ENCODE data around the gene ZNF345.

ZNF345 gene

DNA sequence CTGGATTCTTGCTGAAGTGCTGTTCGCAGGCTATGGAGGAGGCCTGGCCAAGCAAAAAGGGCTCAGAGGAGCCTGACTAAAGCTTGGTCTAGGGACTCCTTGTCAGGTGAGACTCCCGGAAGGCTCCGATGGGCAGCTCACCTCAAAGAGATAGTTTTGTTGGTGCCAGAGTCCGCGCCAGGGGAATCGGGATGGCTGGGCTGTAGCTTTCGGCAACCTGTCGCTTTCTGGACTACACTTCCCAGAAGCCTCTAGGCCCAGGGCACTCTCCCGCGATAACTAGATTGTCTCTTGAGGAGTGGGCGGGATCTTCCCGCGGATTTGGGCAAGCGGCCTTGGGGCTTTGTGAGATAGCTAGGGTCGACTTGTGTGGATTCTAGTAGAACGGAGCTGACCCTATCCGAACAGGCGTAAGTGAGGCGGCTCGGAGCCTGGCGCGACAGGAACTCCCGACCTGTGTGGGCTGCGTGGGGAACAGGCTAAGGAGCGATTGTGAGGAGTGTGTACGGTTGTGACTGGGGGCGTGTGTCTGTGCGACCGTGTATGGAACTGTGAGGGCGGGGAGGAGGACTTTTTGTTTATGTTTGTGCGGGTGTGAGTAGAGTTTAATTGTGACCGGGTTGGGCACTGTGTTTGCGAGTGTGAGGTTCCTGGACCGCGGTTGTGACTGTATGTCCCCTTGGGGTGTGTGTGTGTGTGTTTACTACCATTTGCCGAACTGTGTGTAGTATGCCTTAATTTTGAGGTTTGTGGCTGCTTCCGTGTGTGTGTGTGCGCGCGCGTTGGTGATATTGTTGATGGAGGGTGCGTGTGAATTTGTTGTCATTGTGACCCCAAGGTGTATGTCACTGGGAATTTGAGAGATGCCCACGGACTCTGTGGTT, at the start of gene ZNF345:
Gene ZNF345, plus strand, starts transcription at position 318 of the 884 bp plus-strand sequence. CDS start 25,955 bp downstream, outside the sequence.
- DNase-seq (ENCODE audit: low read depth in 2 of 2), result peak; percentile 63 to 76

DNA sequence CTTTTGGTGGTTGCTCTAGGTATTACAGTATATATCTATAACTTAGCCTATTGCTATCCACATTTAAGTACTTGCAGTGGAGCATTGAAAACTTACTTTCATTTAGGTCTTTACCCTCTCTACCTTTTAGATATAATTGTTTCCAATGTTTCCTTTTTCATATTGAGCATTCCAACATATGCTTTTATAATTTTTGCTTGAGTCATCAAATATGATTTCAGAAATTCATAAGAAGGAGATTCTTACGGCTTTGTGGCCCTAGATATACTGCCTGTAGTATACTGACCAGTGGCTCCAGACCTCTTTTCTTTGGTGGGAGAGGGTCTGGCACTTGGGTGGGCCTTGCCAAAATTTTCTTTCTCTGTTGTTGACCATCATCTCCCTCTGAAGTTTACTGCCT, 45.3 kb upstream of the ZNF345 start:
- DNase-seq (ENCODE audit: low read depth in 2 of 2), result no peak

DNA sequence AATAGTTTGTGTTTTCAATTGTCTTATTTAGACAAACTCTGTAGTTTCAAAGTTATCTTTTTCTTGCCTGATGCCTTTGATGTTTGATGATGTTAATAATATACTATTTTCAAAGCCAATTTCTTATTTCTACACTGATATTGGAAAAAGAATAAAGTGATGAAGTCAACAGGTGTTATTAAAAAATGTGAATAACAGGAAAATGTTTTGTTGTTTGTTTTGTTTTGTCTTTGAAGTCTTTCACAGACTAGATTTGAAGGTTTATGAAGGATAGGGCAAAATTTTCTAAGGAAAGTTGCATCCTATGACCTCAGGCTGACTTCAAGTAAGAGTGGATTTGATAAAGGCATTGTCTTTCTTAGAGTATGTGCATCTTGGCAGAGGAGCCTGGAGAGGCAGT, 43.6 kb upstream of the ZNF345 start:
- no peak for DNase-seq (ENCODE audit: low read depth in 2 of 2)

DNA sequence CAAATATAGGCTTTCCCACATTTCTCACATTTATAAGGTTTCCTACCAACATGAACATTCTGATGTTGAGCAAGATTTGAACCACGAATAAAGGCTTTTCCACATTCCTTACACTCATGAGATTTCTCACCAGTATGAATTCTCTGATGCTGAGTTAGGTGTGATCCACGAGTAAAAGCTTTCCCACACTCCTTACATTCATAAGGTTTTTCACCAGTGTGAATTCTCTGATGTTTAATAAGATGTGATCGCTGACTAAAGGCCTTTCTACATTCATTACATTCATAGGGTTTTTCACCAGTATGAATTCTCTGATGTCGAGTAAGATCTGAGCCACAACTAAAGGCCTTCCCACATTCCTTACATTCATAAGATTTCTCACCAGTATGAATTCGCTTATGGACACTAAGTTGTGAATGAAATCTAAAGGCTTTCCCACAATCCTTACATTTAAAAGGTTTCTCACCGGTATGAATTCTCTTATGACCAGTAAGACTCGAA, 31.5 kb upstream of the ZNF345 start:
- no peak for DNase-seq (ENCODE audit: low read depth in 2 of 2)

DNA sequence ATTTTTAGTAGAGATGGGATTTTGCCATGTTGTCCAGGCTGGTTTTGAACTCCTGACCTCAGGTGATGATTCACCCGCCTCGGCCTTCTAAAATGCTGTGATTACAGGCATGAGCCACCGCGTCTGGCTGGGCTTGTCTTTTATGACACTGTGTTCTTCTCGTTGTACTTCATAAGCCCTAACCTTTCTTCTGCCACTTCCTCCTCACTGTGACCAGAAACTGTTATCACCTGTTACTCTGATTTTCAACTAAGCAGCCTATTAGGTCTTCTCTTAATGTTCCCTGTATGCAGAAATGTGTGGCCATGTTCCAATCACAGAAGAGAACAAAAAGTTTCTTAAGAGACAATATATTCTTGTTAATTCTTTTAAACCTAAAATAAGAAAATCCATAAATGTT, 28.9 kb upstream of the ZNF345 start:
- DNase-seq (ENCODE audit: low read depth in 2 of 2), result no peak

DNA sequence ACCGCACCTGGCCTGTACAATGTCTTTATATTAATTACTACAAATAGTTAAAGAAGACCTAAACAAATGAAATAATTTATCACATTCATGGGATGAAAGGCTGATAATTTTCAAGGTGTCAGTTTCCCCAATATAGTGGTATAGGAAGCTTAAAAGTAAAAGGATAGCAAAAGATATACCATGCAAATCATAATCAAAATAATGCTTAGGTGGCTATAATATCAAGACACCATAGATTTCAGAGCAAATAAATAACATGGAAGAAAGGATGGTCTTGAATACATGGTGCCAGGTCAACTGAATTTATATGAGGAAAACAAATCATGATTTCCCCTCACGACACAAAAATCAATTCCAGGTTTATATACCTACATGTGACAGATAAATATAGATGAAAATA, 17.2 kb upstream of the ZNF345 start:
- no peak for DNase-seq (ENCODE audit: low read depth in 2 of 2)

DNA sequence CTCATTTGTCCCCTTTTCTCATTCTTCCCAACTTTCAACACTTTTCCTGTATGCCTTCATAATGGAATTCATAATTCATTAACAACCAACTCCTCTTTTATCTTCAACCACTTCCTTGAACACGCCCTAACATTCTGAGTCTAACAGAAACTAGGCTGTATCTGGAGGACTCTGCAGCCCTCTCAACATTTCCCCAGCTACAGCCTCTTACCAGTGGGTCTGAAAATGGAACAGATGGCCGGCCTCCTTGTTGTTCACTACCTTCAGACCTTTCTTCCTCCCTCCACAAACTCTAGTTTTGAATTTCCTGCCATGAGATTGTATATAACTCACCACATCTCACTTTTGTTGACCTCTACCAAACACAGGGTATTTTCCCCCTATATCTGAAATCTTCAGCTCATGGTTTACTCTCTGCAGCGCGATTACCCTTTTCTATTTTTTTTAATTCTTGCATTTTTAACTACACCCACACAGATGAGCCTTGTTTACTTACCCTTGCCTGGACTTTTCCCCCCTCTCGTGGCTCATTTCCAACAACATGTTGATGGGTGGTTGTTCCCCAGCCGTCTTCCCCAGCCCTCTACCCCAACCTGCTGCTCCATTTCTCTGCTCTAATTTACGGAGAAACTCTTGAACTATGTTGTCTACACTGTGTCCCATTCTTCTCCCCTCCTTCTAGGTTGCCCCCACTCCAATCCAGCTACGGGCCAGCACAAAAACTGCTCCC, 13.3 kb upstream of the ZNF345 start:
- no peak for DNase-seq (ENCODE audit: low read depth in 2 of 2)

DNA sequence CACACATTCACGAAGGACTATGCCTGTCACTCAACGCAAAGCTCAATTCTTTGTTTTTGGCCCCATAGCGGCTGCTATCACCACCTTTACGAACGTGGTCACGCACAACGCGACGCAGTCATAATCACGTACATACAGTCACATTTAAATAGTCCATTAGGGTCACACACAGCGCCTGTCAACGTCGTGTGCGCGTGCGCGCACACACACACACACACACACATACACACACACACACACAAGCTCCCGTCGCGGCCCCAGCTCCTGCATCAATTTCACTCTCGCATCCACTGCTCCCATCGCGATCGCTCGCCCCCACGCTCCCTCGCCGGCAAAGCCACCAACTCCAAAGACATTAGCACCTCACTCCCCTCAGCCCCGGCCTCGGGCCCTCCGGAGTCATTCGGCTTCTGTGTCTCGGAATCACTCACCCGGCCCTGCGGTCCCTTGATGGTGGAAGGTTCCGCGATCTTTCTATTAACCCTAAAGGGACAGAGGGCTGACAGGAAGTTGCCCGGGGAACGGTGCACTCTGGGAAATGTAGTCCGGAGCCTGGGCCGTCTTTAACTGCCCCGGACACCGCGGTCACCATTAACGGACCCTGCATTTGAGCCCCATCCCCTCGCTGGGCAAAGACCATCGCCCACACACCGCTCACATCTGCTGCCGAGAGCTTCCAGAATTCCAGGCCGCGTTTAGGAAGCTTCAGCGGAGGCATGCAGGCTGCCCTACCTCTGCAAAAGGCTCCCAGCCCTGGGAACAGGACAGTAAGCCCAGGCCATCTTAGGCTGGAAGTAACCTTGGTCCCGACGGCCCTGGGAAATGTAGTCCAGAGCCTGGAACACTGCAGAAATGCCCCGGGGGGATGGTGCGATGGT, 12.5 kb upstream of the ZNF345 start, which contains the start of gene ZNF790:
Gene ZNF790, minus strand, starts transcription at position 482 of the 878 bp plus-strand sequence. CDS start 12,768 bp downstream, outside the sequence.
- peak; percentile 60 to 70 for DNase-seq (ENCODE audit: low read depth in 2 of 2)

DNA sequence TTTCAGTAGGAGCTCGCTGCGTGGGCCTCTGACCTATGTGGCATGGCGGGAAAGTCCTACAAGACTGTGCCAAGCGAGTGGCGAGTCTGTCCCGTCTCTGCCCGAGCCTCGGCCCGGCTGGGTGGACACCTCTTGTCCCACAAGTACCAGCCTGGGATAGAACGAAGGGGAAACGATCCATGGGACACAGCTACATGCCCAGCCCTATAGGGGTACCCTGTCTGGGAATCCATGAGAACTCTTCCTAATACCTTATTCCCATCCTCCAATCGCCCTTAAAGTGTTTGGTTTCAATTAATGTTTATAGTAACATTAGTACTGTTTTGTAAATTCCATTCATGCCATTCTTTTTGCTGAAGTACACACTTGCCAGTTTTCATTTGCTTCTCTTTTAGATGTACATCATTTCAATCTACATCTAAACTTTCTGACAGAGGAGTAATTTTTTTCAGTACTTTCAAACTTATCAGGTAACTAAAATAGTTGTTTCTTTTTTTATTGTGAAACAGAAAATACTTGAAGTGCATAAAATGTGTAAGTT, 11.8 kb upstream of the ZNF345 start:
- DNase-seq (ENCODE audit: low read depth in 2 of 2), result no peak

DNA sequence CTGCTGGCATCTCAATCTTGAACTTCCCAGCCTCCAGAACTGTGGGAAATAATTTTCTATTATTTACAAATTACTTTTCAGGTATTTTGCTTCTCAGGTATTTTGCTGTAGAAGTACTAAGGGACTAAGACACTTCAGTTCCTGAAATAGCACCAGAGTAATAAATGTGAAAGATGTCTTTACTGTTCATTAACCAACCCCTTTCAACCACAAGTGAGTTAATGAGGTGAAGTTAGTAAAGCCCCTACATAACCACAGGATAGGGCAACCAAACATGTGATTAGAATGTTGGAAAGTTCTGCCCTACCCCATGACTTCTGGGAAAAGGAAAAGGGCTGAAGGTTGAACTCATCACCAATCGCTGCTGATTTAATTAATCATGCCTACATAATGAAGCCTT, 2.7 kb upstream of the ZNF345 start:
- DNase-seq (ENCODE audit: low read depth in 2 of 2), result no peak

DNA sequence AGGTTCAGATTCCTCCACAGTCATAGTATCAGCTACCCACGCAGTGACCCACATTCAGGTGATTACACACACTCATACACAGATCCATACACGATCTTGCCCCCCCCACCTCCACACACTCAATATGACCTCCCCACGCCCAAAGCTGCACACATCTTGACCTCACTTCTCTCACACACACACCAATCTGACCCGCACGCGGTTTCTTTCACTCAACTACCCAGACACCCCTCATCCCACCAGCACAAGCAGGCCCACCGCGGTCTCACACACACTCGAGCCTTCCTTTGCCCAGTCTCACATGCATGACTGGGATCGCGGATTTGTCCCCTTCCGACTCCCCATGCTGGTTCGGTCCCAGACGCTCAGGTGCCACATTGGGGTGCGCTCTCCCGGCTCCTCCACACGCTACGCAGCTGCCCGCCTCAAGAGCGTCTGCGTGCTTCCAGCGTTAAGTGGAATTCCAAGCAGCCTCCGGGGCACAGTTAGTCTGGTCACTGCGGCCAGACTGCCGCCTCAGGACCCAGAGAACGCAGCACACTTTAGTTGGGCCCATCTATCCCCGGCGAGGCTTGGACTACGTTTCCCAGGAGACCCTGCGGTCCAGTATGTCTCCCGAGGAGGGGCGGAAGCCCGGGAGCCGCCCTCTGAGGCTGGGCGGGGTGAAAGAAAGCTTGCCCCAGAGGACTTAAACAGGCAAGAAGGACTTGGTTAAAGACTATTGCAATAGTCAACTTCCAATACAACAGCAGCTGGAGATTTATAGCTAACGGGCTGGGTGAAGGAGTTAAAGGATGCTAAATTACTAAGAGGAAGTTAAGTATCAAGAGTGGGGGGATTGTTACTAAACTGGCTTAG, 746 bp upstream of the ZNF345 start:
- peak; percentile 74 to 82 for DNase-seq (ENCODE audit: low read depth in 2 of 2)

DNA sequence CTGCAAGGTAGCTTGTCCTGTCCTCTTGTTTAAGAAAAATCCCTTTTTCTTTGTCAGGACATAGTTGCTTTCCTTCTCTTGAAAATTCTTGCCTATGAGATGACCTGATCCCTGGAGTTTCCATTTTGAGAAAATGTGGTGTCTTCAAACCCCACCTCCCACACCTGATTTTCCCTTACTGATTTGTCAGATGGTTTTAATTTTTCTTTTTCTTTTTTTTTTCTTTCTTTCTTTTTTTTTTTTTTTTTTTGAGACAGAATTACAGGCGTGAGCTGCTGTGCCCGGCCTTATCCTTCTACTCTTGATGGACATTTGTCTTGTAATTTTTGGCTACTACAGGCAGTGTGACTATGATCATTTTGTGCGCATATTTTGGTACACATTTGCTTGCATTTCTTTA, 1.2 kb downstream of the ZNF345 start:
- no peak for DNase-seq (ENCODE audit: low read depth in 2 of 2)

DNA sequence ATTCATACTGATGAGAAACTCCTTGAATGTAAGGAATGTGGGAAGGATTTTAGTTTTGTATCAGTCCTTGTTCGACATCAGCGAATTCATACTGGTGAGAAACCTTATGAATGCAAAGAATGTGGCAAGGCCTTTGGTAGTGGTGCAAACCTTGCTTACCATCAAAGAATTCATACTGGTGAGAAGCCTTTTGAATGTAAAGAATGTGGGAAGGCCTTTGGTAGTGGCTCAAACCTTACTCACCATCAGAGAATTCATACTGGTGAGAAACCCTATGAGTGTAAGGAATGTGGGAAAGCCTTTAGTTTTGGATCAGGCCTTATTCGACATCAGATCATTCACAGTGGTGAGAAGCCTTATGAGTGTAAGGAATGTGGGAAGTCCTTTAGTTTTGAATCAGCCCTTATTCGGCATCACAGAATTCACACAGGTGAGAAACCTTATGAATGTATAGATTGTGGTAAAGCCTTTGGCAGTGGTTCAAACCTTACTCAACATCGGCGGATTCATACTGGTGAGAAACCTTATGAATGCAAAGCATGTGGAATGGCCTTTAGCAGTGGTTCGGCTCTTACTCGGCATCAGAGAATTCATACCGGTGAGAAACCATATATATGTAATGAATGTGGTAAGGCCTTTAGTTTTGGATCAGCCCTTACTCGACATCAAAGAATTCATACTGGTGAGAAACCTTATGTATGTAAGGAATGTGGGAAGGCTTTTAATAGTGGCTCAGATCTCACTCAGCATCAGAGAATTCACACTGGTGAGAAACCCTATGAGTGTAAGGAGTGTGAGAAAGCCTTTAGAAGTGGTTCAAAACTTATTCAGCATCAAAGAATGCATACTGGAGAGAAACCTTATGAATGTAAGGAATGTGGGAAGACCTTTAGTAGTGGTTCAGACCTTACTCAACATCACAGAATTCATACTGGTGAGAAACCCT, 26.6 kb downstream of the ZNF345 start:
- no peak for DNase-seq (ENCODE audit: low read depth in 2 of 2)

DNA sequence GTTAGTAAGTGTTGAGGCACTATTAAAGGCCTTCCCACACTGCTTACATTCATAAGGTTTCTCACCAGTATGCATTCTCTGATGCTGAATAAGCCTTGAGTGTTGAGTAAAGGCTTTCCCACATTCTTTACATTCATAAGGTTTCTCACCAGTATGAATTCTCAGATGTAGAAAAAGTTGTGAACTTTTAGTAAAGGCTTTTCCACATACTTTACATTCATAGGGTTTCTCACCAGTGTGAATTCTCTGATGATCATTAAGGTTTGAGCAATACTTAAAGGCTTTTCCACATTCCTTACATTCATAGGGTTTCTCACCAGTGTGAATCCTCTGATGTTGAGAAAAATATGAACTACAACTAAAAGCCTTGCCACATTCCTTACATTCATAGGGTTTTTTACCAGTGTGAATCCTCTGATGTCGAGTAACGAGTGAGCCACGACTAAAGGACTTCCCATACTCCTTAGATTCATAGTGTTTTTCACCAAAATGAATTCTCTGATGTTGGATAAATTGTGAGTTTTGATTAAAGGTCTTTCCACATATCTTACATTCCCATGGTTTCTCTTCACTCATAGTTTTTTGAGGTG, 41.2 kb downstream of the ZNF345 start:
- DNase-seq (ENCODE audit: low read depth in 2 of 2), result no peak

DNA sequence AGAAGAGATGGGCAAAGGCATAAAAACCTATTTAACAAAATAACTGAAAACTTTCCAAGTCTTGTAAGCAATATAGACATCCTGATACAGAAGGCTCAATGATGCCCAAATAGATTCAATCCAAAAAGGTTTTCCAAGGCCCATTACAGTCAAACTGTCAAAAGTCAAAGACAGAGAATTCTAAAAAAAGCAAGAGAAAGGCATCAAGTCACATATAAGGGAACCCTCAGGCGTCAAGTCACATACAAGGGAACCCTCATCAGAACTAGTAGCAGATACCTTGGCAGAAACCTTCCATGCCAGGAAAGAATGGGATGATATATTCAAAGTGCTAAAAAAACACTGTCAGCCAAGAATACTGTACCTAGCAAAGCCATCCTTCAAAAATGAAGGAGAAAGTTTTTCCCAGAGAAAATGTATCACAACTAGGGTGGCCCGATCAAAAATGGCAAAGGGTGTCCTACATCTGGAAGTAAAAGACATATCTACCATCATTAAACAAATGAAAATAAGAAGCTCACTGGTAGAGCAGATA, 44.2 kb downstream of the ZNF345 start:
- no peak for DNase-seq (ENCODE audit: low read depth in 2 of 2)

DNA sequence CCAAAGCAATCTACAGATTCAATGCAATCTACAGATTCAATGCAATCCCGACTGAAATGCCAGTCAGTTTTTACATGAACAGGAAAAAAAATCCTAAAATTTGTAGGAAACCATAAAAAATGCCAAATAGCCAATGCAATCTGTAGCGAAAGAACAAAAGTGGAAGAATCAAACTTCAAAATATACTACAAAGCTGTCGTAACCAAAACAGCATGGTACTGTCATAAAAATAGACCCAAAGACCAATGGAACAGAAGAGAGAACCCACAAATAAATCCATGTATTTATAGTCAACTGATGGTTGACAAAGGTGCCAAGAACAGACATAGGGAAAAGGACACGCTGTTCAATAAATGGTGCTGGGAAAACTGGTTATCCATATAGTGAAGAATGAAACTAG, 47.7 kb downstream of the ZNF345 start:
- no peak for DNase-seq (ENCODE audit: low read depth in 2 of 2)

DNA sequence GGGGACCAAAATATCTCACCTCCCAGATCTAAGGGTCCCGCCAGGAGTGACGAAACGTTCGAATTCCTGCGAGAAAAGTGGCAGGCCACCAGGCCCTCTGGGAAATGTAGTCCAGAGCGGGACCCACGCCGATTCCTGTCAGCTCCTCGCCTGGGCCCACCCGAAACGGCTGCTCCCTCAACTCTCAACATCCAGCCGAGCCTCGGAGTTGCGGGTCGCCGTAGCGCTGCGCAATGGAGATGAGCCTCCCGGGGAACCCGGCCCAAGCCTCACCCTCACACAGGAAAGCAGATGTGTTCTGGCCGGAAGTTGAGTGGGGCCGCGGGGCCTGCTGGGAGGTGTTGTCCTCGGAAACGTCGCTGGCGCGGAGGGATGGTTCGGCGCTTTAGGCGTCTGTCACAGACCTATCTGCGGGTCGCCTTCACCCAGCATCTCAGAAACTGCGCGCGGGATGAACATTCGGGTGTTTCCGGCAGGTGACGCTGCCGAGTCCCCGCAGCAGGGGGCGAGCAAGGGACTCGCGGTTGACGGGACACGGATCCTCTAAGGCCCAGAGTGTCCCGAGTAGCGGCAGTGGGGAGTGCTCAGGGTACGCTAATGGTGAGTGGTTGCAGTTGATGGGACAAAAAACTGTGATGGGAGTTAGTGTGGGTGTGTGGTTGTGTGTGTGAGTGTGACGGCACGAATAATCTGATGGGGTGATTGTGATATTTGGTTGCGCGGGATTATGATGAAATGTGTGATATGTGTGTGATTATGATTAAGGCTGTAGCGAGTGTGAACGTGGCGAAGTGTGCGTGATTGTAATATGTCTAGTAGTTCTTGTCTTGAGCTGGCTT, 65.5 kb downstream of the ZNF345 start, which contains the start of the genes ZNF568 and ZNF829:
Gene ZNF568, plus strand, starts transcription at position 341 of the 839 bp plus-strand sequence. CDS start 6,439 bp downstream, outside the sequence.
Gene ZNF829, minus strand, starts transcription at position 300 of the 839 bp plus-strand sequence. CDS start 1,124 bp downstream, outside the sequence.
- DNase-seq (ENCODE audit: low read depth in 2 of 2), result peak; percentile 74 to 83
